SK-N-SH (cell line): ENCODE measurements around the gene GPM6B. TPM values are rescaled to one million over a fixed set of nuclear protein-coding genes. Genes with fewer than 3 reads are reported as not detected.

ENCODE experiments used
- CTCF ChIA-PET: fragments of 300-600, 350-600 bp; formaldehyde crosslinking; extraction: SDS; loops from one replicate; lab custom pipeline; 2021; lab: Yijun Ruan, JAX
- POLR2A ChIA-PET: fragments of 350-600 bp; sonication (Branson Sonifier 250); formaldehyde crosslinking; extraction: SDS; loops from one replicate; lab custom pipeline; 2020; ENCODE audit warnings: antibody characterized with exemption, inconsistent platforms; lab: Yijun Ruan, JAX
- DNase-seq: peaks from one replicate; pipeline ENCODE4 v3.0.0; 2012
- H2AFZ ChIP-seq: fragments of 200-600 bp; sonication (generic); 2 replicates; pipeline ENCODE4 v1.8.1; 2016; ENCODE audit warnings: antibody characterized with exemption, mild to moderate bottlenecking, low read depth
- H3F3A ChIP-seq: fragments of 200-600 bp; sonication (generic); replicated peaks from 2 replicates; pipeline ENCODE3; 2016; ENCODE audit warnings: antibody characterized with exemption, mild to moderate bottlenecking; ENCODE audit not compliant: insufficient read depth
- H3K27ac ChIP-seq, 2 experiments: fragments of 200-500 bp in 1 of 2; fragments of 200-600 bp in 1 of 2; sonication (Bioruptor generic) in 1 of 2; sonication (generic), shearing (Covaris generic) in 1 of 2; 2 replicates each; pipeline versions ENCODE4 v1.5.1 to v1.6.1; 2014 to 2016; ENCODE audit warnings: low read depth in 2 of 2, inconsistent platforms in 1 of 2, low read length in 1 of 2, mild to moderate bottlenecking in 1 of 2, mixed read lengths in 1 of 2
- H3K27me3 ChIP-seq: fragments of 200-600 bp; sonication (generic), shearing (Covaris generic); 2 replicates; pipeline ENCODE4 v1.6.1; 2016; ENCODE audit warnings: mixed run types; ENCODE audit not compliant: insufficient read depth
- H3K36me3 ChIP-seq, 2 experiments: fragments of 200-500 bp in 1 of 2; fragments of 200-600 bp in 1 of 2; sonication (Bioruptor generic) in 1 of 2; sonication (generic) in 1 of 2; replicated peaks in 1 of 2; 2 replicates each; pipeline versions ENCODE3 to v1.5.1; 2014 to 2016; ENCODE audit warnings: low read length in 1 of 2, mild to moderate bottlenecking in 1 of 2; ENCODE audit not compliant: insufficient read depth in 2 of 2, control insufficient read depth in 1 of 2
- H3K4me1 ChIP-seq, 2 experiments: fragments of 200-500 bp in 1 of 2; fragments of 200-600 bp in 1 of 2; sonication (Bioruptor generic) in 1 of 2; sonication (generic), shearing (Covaris generic) in 1 of 2; 2 replicates each; pipeline versions ENCODE4 v1.5.1 to v1.6.1; 2014 to 2016; ENCODE audit warnings: low read depth in 1 of 2, low read length in 1 of 2, mixed run types in 1 of 2; ENCODE audit not compliant: insufficient read depth in 2 of 2, control insufficient read depth in 1 of 2
- H3K4me2 ChIP-seq: fragments of 200-600 bp; sonication (generic), shearing (Covaris generic); 2 replicates; pipeline ENCODE4 v1.6.1; 2017; ENCODE audit warnings: mixed run types
- H3K4me3 ChIP-seq, 2 experiments: fragments of 200-500 bp in 1 of 2; fragments of 200-600 bp in 1 of 2; sonication (Bioruptor generic) in 1 of 2; sonication (generic), shearing (Covaris generic) in 1 of 2; 2 replicates each; pipeline versions ENCODE4 v1.5.1 to v1.8.1; 2014 to 2016; ENCODE audit warnings: low read depth in 2 of 2, inconsistent platforms in 1 of 2, low read length in 1 of 2, mild to moderate bottlenecking in 1 of 2, mixed read lengths in 1 of 2, moderate library complexity in 1 of 2
- H3K79me2 ChIP-seq: fragments of 200-600 bp; sonication (generic); 2 replicates; pipeline ENCODE4 v1.8.1; 2017; ENCODE audit warnings: mild to moderate bottlenecking; ENCODE audit not compliant: insufficient read depth
- H3K9ac ChIP-seq: fragments of 200-600 bp; sonication (generic); 2 replicates; pipeline ENCODE4 v1.6.1; 2017; ENCODE audit warnings: mixed run types
- H3K9me2 ChIP-seq: fragments of 200-600 bp; sonication (generic); 2 replicates; pipeline ENCODE4 v1.6.1; 2017; ENCODE audit warnings: mixed run types
- H3K9me3 ChIP-seq: fragments of 200-600 bp; sonication (generic); 2 replicates; pipeline ENCODE4 v1.6.1; 2017; ENCODE audit warnings: mixed run types, mild to moderate bottlenecking, moderate library complexity
- H4K20me1 ChIP-seq: fragments of 200-600 bp; sonication (generic); 2 replicates; pipeline ENCODE4 v1.6.1; 2017; ENCODE audit warnings: mild to moderate bottlenecking, mixed run types; ENCODE audit not compliant: insufficient read depth
- CHD2 ChIP-seq: fragments of 150-350 bp; IDR thresholded peaks from 2 replicates; pipeline ENCODE4 v1.6.1; 2018; ENCODE audit warnings: low read length; ENCODE audit not compliant: partially characterized antibody
- ELF1 ChIP-seq: IDR thresholded peaks from 2 replicates; pipeline ENCODE4 v1.4.0; 2012
- EZH2phosphoT487 ChIP-seq: fragments of 200-600 bp; sonication (generic); IDR thresholded peaks from 2 replicates; pipeline ENCODE4 v1.6.1; 2017; ENCODE audit warnings: low read depth, mixed run types, mild to moderate bottlenecking, antibody characterized with exemption, moderate library complexity, borderline replicate concordance
- FOXJ3 ChIP-seq: sonication (generic); formaldehyde crosslinking; IDR thresholded peaks from 2 replicates; pipeline ENCODE4 v1.5.1; 2020; ENCODE audit warnings: mild to moderate bottlenecking, missing genetic modification reagents
- JUND ChIP-seq: IDR thresholded peaks from 2 replicates; pipeline ENCODE4 v1.4.0; 2012
- MEF2A ChIP-seq: IDR thresholded peaks from 2 replicates; pipeline ENCODE4 v1.4.0; 2012; ENCODE audit warnings: low read depth, borderline replicate concordance
- NRF1 ChIP-seq: IDR thresholded peaks from 2 replicates; pipeline ENCODE4 v1.6.1; 2012; ENCODE audit warnings: low read depth, mild to moderate bottlenecking, low read length
- RAD21 ChIP-seq: IDR thresholded peaks from 2 replicates; pipeline ENCODE4 v1.6.1; 2012; ENCODE audit warnings: mild to moderate bottlenecking, low read length
- REST ChIP-seq: IDR thresholded peaks from 2 replicates; pipeline ENCODE4 v1.6.1; 2012; ENCODE audit warnings: mild to moderate bottlenecking, low read depth, low read length, moderate library complexity
- SMC3 ChIP-seq: IDR thresholded peaks from 2 replicates; pipeline ENCODE4 v1.6.1; 2012; ENCODE audit warnings: low read depth, low read length, improper control_type of control experiment
- TAF1 ChIP-seq: IDR thresholded peaks from 2 replicates; pipeline ENCODE4 v1.6.1; 2012; ENCODE audit warnings: low read depth, mild to moderate bottlenecking, low read length, moderate library complexity, borderline replicate concordance
- TCF12 ChIP-seq: IDR thresholded peaks from 2 replicates; pipeline ENCODE4 v1.4.0; 2012
- YY1 ChIP-seq: IDR thresholded peaks from 2 replicates; pipeline ENCODE4 v1.4.0; 2012; ENCODE audit warnings: low read depth, mild to moderate bottlenecking
- WGBS: methylation state at CpG from one replicate; pipeline ENCODE4 v1.1.6; 2017; ENCODE audit warnings: low lambda C conversion rate; 5-methylcytosine and 5-hydroxymethylcytosine counted together
- polyA plus RNA-seq, 3 experiments: library from polyadenylated mRNA; depleted of rRNA; stranded (reverse); fragments of >200 nt; gene quantifications; 2 replicates each; pipeline ENCODE4 v1.2.3, GENCODE V29; 2012

The GPM6B gene
- polyA plus RNA-seq, 1 of the 3 experiments (the other 2 are of a cell fraction): 1.2 TPM

- TF ChIP-seq REST (no peak), YY1 (no peak), RAD21 (peak; percentile 60), FOXJ3 (CRISPR knock-in tag) (no peak), JUND (no peak)
Measured at GRCh38 chrX:13750204-13750603, 66.7 kb downstream of the GPM6B start (continued).

- H3K4me2 ChIP-seq: no peak overlapping the region
- no peaks in the 10 kb centered on the region for H3K79me2 ChIP-seq
- whole genome bisulfite sequencing: 88% methylated on average over 3 of the region's 3 CpGs
- no peaks in the 10 kb centered on the region for H3K9me2 ChIP-seq
- no peak overlapping the region for H3K9ac ChIP-seq
- no peak for TF ChIP-seq JUND
- no peak for TF ChIP-seq REST
- no peaks in the 10 kb centered on the region for H3K9me3 ChIP-seq
- peaks cover 2% of the 10 kb centered on the region for H3F3A ChIP-seq
- no peaks in the 10 kb centered on the region for H4K20me1 ChIP-seq
- no peaks in the 10 kb centered on the region for H3K4me1 ChIP-seq
- no peaks in the 10 kb centered on the region for H3K27me3 ChIP-seq
- ChIA-PET CTCF (interaction anchor here (0.6 to 3.8 kb wide), 7 partner anchors 60 to 558 kb away, joined by 3 to 17 read pairs (median 6); partner anchors contain the start of genes GEMIN8 and RAB9A), POLR2A (no interaction called here)
- no peak overlapping the region for H3K4me3 ChIP-seq
- H3K27ac ChIP-seq: no peak overlapping the region
- no peak for DNase-seq
- H2AFZ ChIP-seq: no peak overlapping the region
- peaks cover 70 to 79% of the 10 kb centered on the region in 2 experiments for H3K36me3 ChIP-seq
Measured at GRCh38 chrX:13748486-13748885, 68.4 kb downstream of the GPM6B start.

GRCh38 chrX:13747836-13748235 is 69.1 kb downstream of the GPM6B start:
- Histone ChIP-seq H4K20me1 (no peaks in the 10 kb centered on the region), H3K4me3 (no peak overlapping the region), H3K9ac (no peak overlapping the region), H3K4me1 (no peaks in the 10 kb centered on the region), H3K36me3 (peaks cover 68 to 79% of the 10 kb centered on the region in 2 experiments), H3K9me3 (no peaks in the 10 kb centered on the region), H3K79me2 (no peaks in the 10 kb centered on the region), H3K9me2 (no peaks in the 10 kb centered on the region), H2AFZ (no peak overlapping the region), H3K4me2 (no peak overlapping the region), H3K27me3 (no peaks in the 10 kb centered on the region), H3K27ac (no peak overlapping the region), H3F3A (peaks cover 2% of the 10 kb centered on the region)
- WGBS: 75% methylated on average over 2 of the region's 2 CpGs
- CTCF ChIA-PET: interaction anchor here (0.5 to 3.8 kb wide), 7 partner anchors 11 to 558 kb away, joined by 3 to 17 read pairs (median 6); partner anchors contain the start of genes OFD1 and TRAPPC2
- POLR2A ChIA-PET: no interaction called here
- peak; percentile 27 for DNase-seq
- TF ChIP-seq CHD2: no peak
- TF ChIP-seq TAF1: no peak
- no peak for TF ChIP-seq ELF1
- no peak for TF ChIP-seq MEF2A
- TF ChIP-seq REST: no peak
- no peak for TF ChIP-seq EZH2phosphoT487
- TF ChIP-seq SMC3: peak; percentile 41
- no peak for TF ChIP-seq TCF12
- TF ChIP-seq NRF1: no peak
- TF ChIP-seq RAD21: peak; percentile 50
